ENCODE data around the gene TBC1D12.
A peak's percentile ranks its signal among the peaks of the same experiment; 100 is the strongest.

The TBC1D12 gene

GRCh38 chr10:94362360-94363250 is 39.7 kb upstream of the TBC1D12 start, which contains the start of gene NOC3L:
Gene NOC3L, minus strand, starts transcription at chr10:94362939. Its CDS starts 101 bp downstream, at chr10:94362838.
- peak; percentile 71 for TF ChIP-seq CTCF (IDR thresholded peaks at IDR 0.05; ENCODE audit: insufficient read depth, low read length, poor library complexity, severe bottlenecking)
- no peak for TF ChIP-seq EZH2phosphoT487 (conservative IDR thresholded peaks at IDR 0.05; ENCODE audit: low read length)
- H3K36me3 ChIP-seq (ENCODE audit: low read length) = peaks cover 3% of the 10 kb centered on the region
- H4K20me1 ChIP-seq (ENCODE audit: low read depth, low read length) = no peaks in the 10 kb centered on the region
- H3K27me3 ChIP-seq (ENCODE audit: low read length) = no peaks in the 10 kb centered on the region
- H2AFZ ChIP-seq (ENCODE audit: low read depth, low read length, severe bottlenecking) = peak within 1 kb of the TSS; percentile 82
- H3K9ac ChIP-seq (ENCODE audit: low read length) = peak within 1 kb of the TSS; percentile 75
- no peaks in the 10 kb centered on the region for H3K9me2 ChIP-seq (replicated peaks; ENCODE audit: insufficient read depth, low read length)
- peaks cover 24% of the 10 kb centered on the region for H3K79me2 ChIP-seq (ENCODE audit: insufficient read depth, low read length)
- H3K4me3 ChIP-seq (ENCODE audit: insufficient read depth, low read length, poor library complexity, severe bottlenecking) = peak within 1 kb of the TSS; percentile 77
- peak within 1 kb of the TSS; percentile 10; the same call in 1 of the 2 replicates for H3K27ac ChIP-seq (ENCODE audit: low read depth, low read length)
- no peaks in the 10 kb centered on the region for H3F3A ChIP-seq (ENCODE audit: insufficient read depth)
- peak within 1 kb of the TSS; percentile 89 for H3K4me2 ChIP-seq (ENCODE audit: low read depth, low read length, poor library complexity, severe bottlenecking)
- no peaks in the 10 kb centered on the region for H3K9me3 ChIP-seq (ENCODE audit: insufficient read depth, low read length)

GRCh38 chr10:94363251-94363565 is 39.1 kb upstream of the TBC1D12 start:
- peak overlapping the region; percentile 75 for H3K9ac ChIP-seq (ENCODE audit: low read length)
- TF ChIP-seq EZH2phosphoT487 (conservative IDR thresholded peaks at IDR 0.05; ENCODE audit: low read length) (no peak), CTCF (IDR thresholded peaks at IDR 0.05; ENCODE audit: insufficient read depth, low read length, poor library complexity, severe bottlenecking) (no peak)
- H3K36me3 ChIP-seq (ENCODE audit: low read length) = no peaks in the 10 kb centered on the region; the same call in 1 of the 2 replicates
- peak overlapping the region; percentile 77 for H3K4me3 ChIP-seq (ENCODE audit: insufficient read depth, low read length, poor library complexity, severe bottlenecking)
- H3K79me2 ChIP-seq (ENCODE audit: insufficient read depth, low read length) = peaks cover 24% of the 10 kb centered on the region
- peak overlapping the region; percentile 89 for H3K4me2 ChIP-seq (ENCODE audit: low read depth, low read length, poor library complexity, severe bottlenecking)
- H3K27ac ChIP-seq (ENCODE audit: low read depth, low read length) = no peak overlapping the region
- H3K27me3 ChIP-seq (ENCODE audit: low read length) = no peaks in the 10 kb centered on the region
- no peaks in the 10 kb centered on the region for H4K20me1 ChIP-seq (ENCODE audit: low read depth, low read length)
- H2AFZ ChIP-seq (ENCODE audit: low read depth, low read length, severe bottlenecking) = peak overlapping the region; percentile 82
- H3F3A ChIP-seq (ENCODE audit: insufficient read depth) = no peaks in the 10 kb centered on the region
- no peaks in the 10 kb centered on the region for H3K9me3 ChIP-seq (ENCODE audit: insufficient read depth, low read length)
- no peaks in the 10 kb centered on the region for H3K9me2 ChIP-seq (replicated peaks; ENCODE audit: insufficient read depth, low read length)

GRCh38 chr10:94364482-94364881 is 37.9 kb upstream of the TBC1D12 start:
- H3K9me2 ChIP-seq (replicated peaks; ENCODE audit: insufficient read depth, low read length) = no peaks in the 10 kb centered on the region
- TF ChIP-seq CTCF (IDR thresholded peaks at IDR 0.05; ENCODE audit: insufficient read depth, low read length, poor library complexity, severe bottlenecking) (no peak), EZH2phosphoT487 (conservative IDR thresholded peaks at IDR 0.05; ENCODE audit: low read length) (no peak)
- H3K27ac ChIP-seq (ENCODE audit: low read depth, low read length) = no peak overlapping the region
- H3K4me3 ChIP-seq (ENCODE audit: insufficient read depth, low read length, poor library complexity, severe bottlenecking) = no peak overlapping the region
- no peaks in the 10 kb centered on the region; the same call in 1 of the 2 replicates for H3K36me3 ChIP-seq (ENCODE audit: low read length)
- H3K9ac ChIP-seq (ENCODE audit: low read length) = no peak overlapping the region
- H3K9me3 ChIP-seq (ENCODE audit: insufficient read depth, low read length) = no peaks in the 10 kb centered on the region
- no peaks in the 10 kb centered on the region for H3F3A ChIP-seq (ENCODE audit: insufficient read depth)
- H3K4me2 ChIP-seq (ENCODE audit: low read depth, low read length, poor library complexity, severe bottlenecking) = no peak overlapping the region
- no peaks in the 10 kb centered on the region for H4K20me1 ChIP-seq (ENCODE audit: low read depth, low read length)
- H3K79me2 ChIP-seq (ENCODE audit: insufficient read depth, low read length) = peaks cover 23% of the 10 kb centered on the region
- no peak overlapping the region for H2AFZ ChIP-seq (ENCODE audit: low read depth, low read length, severe bottlenecking)
- H3K27me3 ChIP-seq (ENCODE audit: low read length) = no peaks in the 10 kb centered on the region

Measured in SU-DHL-6 (cell line).